Measurements from ENCODE around the gene ADTRP.

Gene ADTRP

GRCh38 chr6:11722805-11723631 is 55.6 kb downstream of the ADTRP start (continued):
- TF ChIP-seq ZNF518A (tag by site-specific recombination; conservative IDR thresholded peaks at IDR 0.05; ENCODE audit: low read depth) (no peak), ZNF623 (tag by site-specific recombination; IDR thresholded peaks at IDR 0.05) (no peak), IKZF3 (tag by site-specific recombination; IDR thresholded peaks at IDR 0.05) (no peak), REPIN1 (tag by site-specific recombination; IDR thresholded peaks at IDR 0.05; ENCODE audit: low read depth) (no peak), ZNF624 (tag by site-specific recombination; IDR thresholded peaks at IDR 0.05) (no peak), ZNF645 (tag by site-specific recombination; IDR thresholded peaks at IDR 0.05) (no peak), HOXC10 (CRISPR knock-in tag; IDR thresholded peaks at IDR 0.05) (no peak), GFI1B (tag by site-specific recombination; IDR thresholded peaks at IDR 0.05) (no peak)

- ChIA-PET POLR2A (no interaction called here), CTCF (interaction anchor here (0.7 to 0.8 kb wide), 4 partner anchors 22 to 1958 kb away, joined by 3 to 5 read pairs (median 4); no protein-coding TSS in a partner anchor)
- Histone ChIP-seq H3K4me3 (ENCODE audit: low read depth, low read length) (no peak overlapping the region), H3K4me1 (ENCODE audit: control insufficient read depth, insufficient read depth, low read length) (no peaks in the 10 kb centered on the region), H3K27ac (ENCODE audit: extremely low read depth, low read depth, low read length) (no peak overlapping the region), H3K9me3 (ENCODE audit: control insufficient read depth, insufficient read depth, low read depth, low read length) (no peaks in the 10 kb centered on the region), H3K36me3 (ENCODE audit: control insufficient read depth in 2 of 2, insufficient read depth in 1 of 2, low read length in 2 of 2) (no peaks in the 10 kb centered on the region)
- TF ChIP-seq ZNF585B (tag by site-specific recombination; IDR thresholded peaks at IDR 0.05), result no peak
- TF ChIP-seq ZNF558 (tag by site-specific recombination; IDR thresholded peaks at IDR 0.05), result no peak
- no peak for TF ChIP-seq ZFHX2 (tag by site-specific recombination; conservative IDR thresholded peaks at IDR 0.05)
- no peak for TF ChIP-seq REST (tag by site-specific recombination; IDR thresholded peaks at IDR 0.05)
- TF ChIP-seq ZNF426 (tag by site-specific recombination; IDR thresholded peaks at IDR 0.05), result no peak
- no peak for TF ChIP-seq ZNF529 (tag by site-specific recombination; IDR thresholded peaks at IDR 0.05; ENCODE audit: insufficient replicate concordance)
- no peak for TF ChIP-seq ZBTB21 (tag by site-specific recombination; IDR thresholded peaks at IDR 0.05)
- TF ChIP-seq ZNF670 (tag by site-specific recombination; IDR thresholded peaks at IDR 0.05; ENCODE audit: low read depth), result no peak
- no peak for TF ChIP-seq ZNF837 (tag by site-specific recombination; IDR thresholded peaks at IDR 0.05)
- TF ChIP-seq ZNF24 (tag by site-specific recombination; IDR thresholded peaks at IDR 0.05), result no peak
- TF ChIP-seq BCL11A (tag by site-specific recombination; IDR thresholded peaks at IDR 0.05; ENCODE audit: low read depth), result no peak
- no peak for TF ChIP-seq ZNF677 (tag by site-specific recombination; IDR thresholded peaks at IDR 0.05)
Measured at GRCh38 chr6:11722220-11722619, 56.4 kb downstream of the ADTRP start.

All from HEK293 (cell line).